ENCODE measurements around the gene RAB33B.

RAB33B gene

GRCh38 chr4:139483000-139483399 lies 29.1 kb downstream of the RAB33B start:
- Histone ChIP-seq H3K36me3 (ENCODE audit: control insufficient read depth, insufficient read depth, low read length) (no peaks in the 10 kb centered on the region), H3K27me3 (ENCODE audit: control insufficient read depth, insufficient read depth, low read length) (no peaks in the 10 kb centered on the region), H3K27ac (ENCODE audit: low read depth, low read length) (no peak overlapping the region), H3K9ac (ENCODE audit: low read depth, low read length) (no peak overlapping the region), H3K9me3 (ENCODE audit: control insufficient read depth, insufficient read depth, low read length) (no peaks in the 10 kb centered on the region), H3K4me1 (ENCODE audit: control insufficient read depth, insufficient read depth, low read length) (no peaks in the 10 kb centered on the region), H3K4me3 (ENCODE audit: low read depth, low read length) (no peak overlapping the region)

- no peak overlapping the region for H3K27ac ChIP-seq (ENCODE audit: low read depth, low read length)
- H3K4me3 ChIP-seq (ENCODE audit: low read depth, low read length), result no peak overlapping the region
Observed at GRCh38 chr4:139484783-139485311, 30.9 kb downstream of the RAB33B start.

GRCh38 chr4:139488442-139488841 lies 34.5 kb downstream of the RAB33B start:
- Histone ChIP-seq H3K9ac (ENCODE audit: low read depth, low read length) (no peak overlapping the region), H3K4me3 (ENCODE audit: low read depth, low read length) (no peak overlapping the region), H3K27me3 (ENCODE audit: control insufficient read depth, insufficient read depth, low read length) (no peaks in the 10 kb centered on the region), H3K9me3 (ENCODE audit: control insufficient read depth, insufficient read depth, low read length) (no peaks in the 10 kb centered on the region), H3K36me3 (ENCODE audit: control insufficient read depth, insufficient read depth, low read length) (no peaks in the 10 kb centered on the region), H3K27ac (ENCODE audit: low read depth, low read length) (no peak overlapping the region), H3K4me1 (ENCODE audit: control insufficient read depth, insufficient read depth, low read length) (peaks cover 11% of the 10 kb centered on the region; the same call in 1 of the 2 replicates)

More at GRCh38 chr4:139484783-139485311, 30.9 kb downstream of the RAB33B start:
- Histone ChIP-seq H3K9me3 (ENCODE audit: control insufficient read depth, insufficient read depth, low read length) (no peaks in the 10 kb centered on the region), H3K9ac (ENCODE audit: low read depth, low read length) (no peak overlapping the region), H3K4me1 (ENCODE audit: control insufficient read depth, insufficient read depth, low read length) (no peaks in the 10 kb centered on the region), H3K36me3 (ENCODE audit: control insufficient read depth, insufficient read depth, low read length) (no peaks in the 10 kb centered on the region), H3K27me3 (ENCODE audit: control insufficient read depth, insufficient read depth, low read length) (no peaks in the 10 kb centered on the region)

- H3K27ac ChIP-seq (ENCODE audit: low read depth, low read length), result no peak overlapping the region
- H3K9ac ChIP-seq (ENCODE audit: low read depth, low read length), result no peak overlapping the region
- no peaks in the 10 kb centered on the region for H3K27me3 ChIP-seq (ENCODE audit: control insufficient read depth, insufficient read depth, low read length)
- no peaks in the 10 kb centered on the region for H3K36me3 ChIP-seq (ENCODE audit: control insufficient read depth, insufficient read depth, low read length)
- H3K4me3 ChIP-seq (ENCODE audit: low read depth, low read length), result no peak overlapping the region
- peaks cover 11% of the 10 kb centered on the region; the same call in 1 of the 2 replicates for H3K4me1 ChIP-seq (ENCODE audit: control insufficient read depth, insufficient read depth, low read length)
- no peaks in the 10 kb centered on the region for H3K9me3 ChIP-seq (ENCODE audit: control insufficient read depth, insufficient read depth, low read length)
Observed at GRCh38 chr4:139489638-139490037, 35.7 kb downstream of the RAB33B start.

GRCh38 chr4:139492429-139492828 lies 38.5 kb downstream of the RAB33B start:
- no peak overlapping the region for H3K27ac ChIP-seq (ENCODE audit: low read depth, low read length)
- H3K4me3 ChIP-seq (ENCODE audit: low read depth, low read length), result no peak overlapping the region
- H3K4me1 ChIP-seq (ENCODE audit: control insufficient read depth, insufficient read depth, low read length), result peaks cover 11% of the 10 kb centered on the region; the same call in 1 of the 2 replicates
- H3K27me3 ChIP-seq (ENCODE audit: control insufficient read depth, insufficient read depth, low read length), result no peaks in the 10 kb centered on the region
- no peaks in the 10 kb centered on the region for H3K36me3 ChIP-seq (ENCODE audit: control insufficient read depth, insufficient read depth, low read length)
- H3K9me3 ChIP-seq (ENCODE audit: control insufficient read depth, insufficient read depth, low read length), result no peaks in the 10 kb centered on the region
- no peak overlapping the region for H3K9ac ChIP-seq (ENCODE audit: low read depth, low read length)

GRCh38 chr4:139493176-139493575 lies 39.3 kb downstream of the RAB33B start:
- H3K9me3 ChIP-seq (ENCODE audit: control insufficient read depth, insufficient read depth, low read length), result no peaks in the 10 kb centered on the region
- no peak overlapping the region for H3K27ac ChIP-seq (ENCODE audit: low read depth, low read length)
- H3K4me3 ChIP-seq (ENCODE audit: low read depth, low read length), result no peak overlapping the region
- no peaks in the 10 kb centered on the region for H3K36me3 ChIP-seq (ENCODE audit: control insufficient read depth, insufficient read depth, low read length)
- H3K27me3 ChIP-seq (ENCODE audit: control insufficient read depth, insufficient read depth, low read length), result no peaks in the 10 kb centered on the region
- H3K4me1 ChIP-seq (ENCODE audit: control insufficient read depth, insufficient read depth, low read length), result peaks cover 11% of the 10 kb centered on the region; the same call in 1 of the 2 replicates
- no peak overlapping the region for H3K9ac ChIP-seq (ENCODE audit: low read depth, low read length)

- Histone ChIP-seq H3K36me3 (ENCODE audit: control insufficient read depth, insufficient read depth, low read length) (no peaks in the 10 kb centered on the region), H3K27ac (ENCODE audit: low read depth, low read length) (no peak overlapping the region), H3K9ac (ENCODE audit: low read depth, low read length) (no peak overlapping the region), H3K4me3 (ENCODE audit: low read depth, low read length) (no peak overlapping the region), H3K4me1 (ENCODE audit: control insufficient read depth, insufficient read depth, low read length) (peaks cover 3% of the 10 kb centered on the region; the same call in 1 of the 2 replicates), H3K27me3 (ENCODE audit: control insufficient read depth, insufficient read depth, low read length) (no peaks in the 10 kb centered on the region), H3K9me3 (ENCODE audit: control insufficient read depth, insufficient read depth, low read length) (no peaks in the 10 kb centered on the region)
Observed at GRCh38 chr4:139499186-139499585, 45.3 kb downstream of the RAB33B start.

- Histone ChIP-seq H3K9me3 (ENCODE audit: control insufficient read depth, insufficient read depth, low read length) (no peaks in the 10 kb centered on the region), H3K4me1 (ENCODE audit: control insufficient read depth, insufficient read depth, low read length) (peaks cover 3% of the 10 kb centered on the region; the same call in 1 of the 2 replicates), H3K9ac (ENCODE audit: low read depth, low read length) (no peak overlapping the region), H3K4me3 (ENCODE audit: low read depth, low read length) (no peak overlapping the region), H3K27ac (ENCODE audit: low read depth, low read length) (no peak overlapping the region), H3K36me3 (ENCODE audit: control insufficient read depth, insufficient read depth, low read length) (no peaks in the 10 kb centered on the region), H3K27me3 (ENCODE audit: control insufficient read depth, insufficient read depth, low read length) (no peaks in the 10 kb centered on the region)
Observed at GRCh38 chr4:139501117-139501516, 47.2 kb downstream of the RAB33B start.

- Histone ChIP-seq H3K4me1 (ENCODE audit: control insufficient read depth, insufficient read depth, low read length) (peaks cover 3% of the 10 kb centered on the region; the same call in 1 of the 2 replicates), H3K4me3 (ENCODE audit: low read depth, low read length) (no peak overlapping the region), H3K27ac (ENCODE audit: low read depth, low read length) (no peak overlapping the region), H3K27me3 (ENCODE audit: control insufficient read depth, insufficient read depth, low read length) (no peaks in the 10 kb centered on the region), H3K9ac (ENCODE audit: low read depth, low read length) (no peak overlapping the region), H3K9me3 (ENCODE audit: control insufficient read depth, insufficient read depth, low read length) (no peaks in the 10 kb centered on the region), H3K36me3 (ENCODE audit: control insufficient read depth, insufficient read depth, low read length) (no peaks in the 10 kb centered on the region)
Observed at GRCh38 chr4:139501527-139501926, 47.6 kb downstream of the RAB33B start.

- no peak overlapping the region for H3K4me3 ChIP-seq (ENCODE audit: low read depth, low read length)
- peaks cover 3% of the 10 kb centered on the region; the same call in 1 of the 2 replicates for H3K4me1 ChIP-seq (ENCODE audit: control insufficient read depth, insufficient read depth, low read length)
- no peaks in the 10 kb centered on the region for H3K27me3 ChIP-seq (ENCODE audit: control insufficient read depth, insufficient read depth, low read length)
- H3K9me3 ChIP-seq (ENCODE audit: control insufficient read depth, insufficient read depth, low read length), result no peaks in the 10 kb centered on the region
- H3K9ac ChIP-seq (ENCODE audit: low read depth, low read length), result no peak overlapping the region
- H3K36me3 ChIP-seq (ENCODE audit: control insufficient read depth, insufficient read depth, low read length), result no peaks in the 10 kb centered on the region
- no peak overlapping the region for H3K27ac ChIP-seq (ENCODE audit: low read depth, low read length)
Observed at GRCh38 chr4:139501927-139502899, 48.3 kb downstream of the RAB33B start.

GRCh38 chr4:139503622-139504166 lies 49.8 kb downstream of the RAB33B start:
- peaks cover 10% of the 10 kb centered on the region for H3K4me1 ChIP-seq (ENCODE audit: control insufficient read depth, insufficient read depth, low read length)
- no peaks in the 10 kb centered on the region for H3K36me3 ChIP-seq (ENCODE audit: control insufficient read depth, insufficient read depth, low read length)
- no peak overlapping the region for H3K27ac ChIP-seq (ENCODE audit: low read depth, low read length)
- no peak overlapping the region for H3K4me3 ChIP-seq (ENCODE audit: low read depth, low read length)
- H3K27me3 ChIP-seq (ENCODE audit: control insufficient read depth, insufficient read depth, low read length), result no peaks in the 10 kb centered on the region
- no peaks in the 10 kb centered on the region for H3K9me3 ChIP-seq (ENCODE audit: control insufficient read depth, insufficient read depth, low read length)
- no peak overlapping the region for H3K9ac ChIP-seq (ENCODE audit: low read depth, low read length)
